Measurements from ENCODE around the gene IFNG-AS1. TPM values are rescaled to one million over a fixed set of nuclear protein-coding genes. Genes with fewer than 3 reads are reported as not detected.

Gene IFNG-AS1
- total RNA-seq, 1 experiment from 2014 or later, result not detected

GRCh38 chr12:68013181-68013580, 23.9 kb downstream of the IFNG-AS1 start:
- H3K36me3 Mint-ChIP-seq (ENCODE audit: insufficient read depth, unreplicated experiment), result no peaks in the 10 kb centered on the region
- peaks cover 6% of the 10 kb centered on the region for H3K4me1 Mint-ChIP-seq (ENCODE audit: low read depth, unreplicated experiment)
- peaks cover 6% of the 10 kb centered on the region; the same call in 1 of the 2 replicates for H3K4me1 ChIP-seq
- no peak for DNase-seq
- no peak for TF ChIP-seq CTCF (IDR thresholded peaks at IDR 0.05; ENCODE audit: insufficient read depth in 1 of 2, low read depth in 1 of 2, low read length in 1 of 2, severe bottlenecking in 1 of 2, unreplicated experiment in 1 of 2)
- ChIA-PET CTCF (no interaction called here), POLR2A (no interaction called here)
- H3K9me3 Mint-ChIP-seq (ENCODE audit: unreplicated experiment), result no peaks in the 10 kb centered on the region
- BruUV-seq (replicated peaks), result no TSS peak
- intact Hi-C loops (cut with micrococcal nuclease; ENCODE audit: unreplicated experiment), result no loop called here
- H3K27ac Mint-ChIP-seq (ENCODE audit: unreplicated experiment), result no peak overlapping the region
- no peaks in the 10 kb centered on the region for H3K36me3 ChIP-seq (ENCODE audit: control insufficient read depth, insufficient read depth, low read length)
- no peaks in the 10 kb centered on the region; the same call in 1 of the 2 replicates for H3K27me3 ChIP-seq (replicated peaks; ENCODE audit: control insufficient read depth, insufficient read depth, low read length)
- no peak overlapping the region for H3K4me3 ChIP-seq (ENCODE audit: low read depth, low read length)
- H3K27me3 Mint-ChIP-seq (ENCODE audit: insufficient read depth, unreplicated experiment), result no peaks in the 10 kb centered on the region
- no peak overlapping the region for H3K4me3 Mint-ChIP-seq (ENCODE audit: unreplicated experiment)
- H3K9me3 ChIP-seq, result no peaks in the 10 kb centered on the region

GRCh38 chr12:68016136-68016535, 26.9 kb downstream of the IFNG-AS1 start:
- no peaks in the 10 kb centered on the region for H3K9me3 Mint-ChIP-seq (ENCODE audit: unreplicated experiment)
- no peaks in the 10 kb centered on the region for H3K27me3 Mint-ChIP-seq (ENCODE audit: insufficient read depth, unreplicated experiment)
- H3K27ac Mint-ChIP-seq (ENCODE audit: unreplicated experiment), result no peak overlapping the region
- BruUV-seq (replicated peaks), result no TSS peak
- ChIA-PET CTCF (no interaction called here), POLR2A (no interaction called here)
- DNase-seq, result no peak
- H3K4me1 Mint-ChIP-seq (ENCODE audit: low read depth, unreplicated experiment), result no peaks in the 10 kb centered on the region
- no peaks in the 10 kb centered on the region for H3K9me3 ChIP-seq
- H3K4me1 ChIP-seq, result no peaks in the 10 kb centered on the region
- no peaks in the 10 kb centered on the region for H3K36me3 ChIP-seq (ENCODE audit: control insufficient read depth, insufficient read depth, low read length)
- no peak overlapping the region for H3K4me3 Mint-ChIP-seq (ENCODE audit: unreplicated experiment)
- no peaks in the 10 kb centered on the region for H3K36me3 Mint-ChIP-seq (ENCODE audit: insufficient read depth, unreplicated experiment)
- TF ChIP-seq CTCF (IDR thresholded peaks at IDR 0.05; ENCODE audit: insufficient read depth in 1 of 2, low read depth in 1 of 2, low read length in 1 of 2, severe bottlenecking in 1 of 2, unreplicated experiment in 1 of 2), result no peak
- H3K27me3 ChIP-seq (replicated peaks; ENCODE audit: control insufficient read depth, insufficient read depth, low read length), result no peaks in the 10 kb centered on the region; the same call in 1 of the 2 replicates
- no peak overlapping the region for H3K4me3 ChIP-seq (ENCODE audit: low read depth, low read length)
- intact Hi-C loops (cut with micrococcal nuclease; ENCODE audit: unreplicated experiment), result no loop called here

- Mint-ChIP-seq H3K36me3 (ENCODE audit: insufficient read depth, unreplicated experiment) (no peaks in the 10 kb centered on the region), H3K9me3 (ENCODE audit: unreplicated experiment) (no peaks in the 10 kb centered on the region), H3K27ac (ENCODE audit: unreplicated experiment) (no peak overlapping the region), H3K27me3 (ENCODE audit: insufficient read depth, unreplicated experiment) (no peaks in the 10 kb centered on the region), H3K4me1 (ENCODE audit: low read depth, unreplicated experiment) (no peaks in the 10 kb centered on the region), H3K4me3 (ENCODE audit: unreplicated experiment) (no peak overlapping the region)
- ChIA-PET CTCF (no interaction called here), POLR2A (no interaction called here)
- H3K9me3 ChIP-seq, result no peaks in the 10 kb centered on the region
- no peaks in the 10 kb centered on the region for H3K36me3 ChIP-seq (ENCODE audit: control insufficient read depth, insufficient read depth, low read length)
- intact Hi-C loops (cut with micrococcal nuclease; ENCODE audit: unreplicated experiment), result no loop called here
- no peak for TF ChIP-seq CTCF (IDR thresholded peaks at IDR 0.05; ENCODE audit: insufficient read depth in 1 of 2, low read depth in 1 of 2, low read length in 1 of 2, severe bottlenecking in 1 of 2, unreplicated experiment in 1 of 2)
- H3K4me3 ChIP-seq (ENCODE audit: low read depth, low read length), result no peak overlapping the region
- H3K27me3 ChIP-seq (replicated peaks; ENCODE audit: control insufficient read depth, insufficient read depth, low read length), result no peaks in the 10 kb centered on the region
- no peaks in the 10 kb centered on the region for H3K4me1 ChIP-seq
- BruUV-seq (replicated peaks), result no TSS peak
- DNase-seq, result no peak
Observed at GRCh38 chr12:68018315-68018714, 29.1 kb downstream of the IFNG-AS1 start.
